Activated CD4-positive, alpha-beta memory T cell treated with anti-CD3 and anti-CD28 coated beads for 36 hours (primary cell): ENCODE results near the gene MVD. TPM values are rescaled to one million over a fixed set of nuclear protein-coding genes. Genes with fewer than 3 reads are reported as not detected.
A peak's percentile ranks its signal among the peaks of the same experiment; 100 is the strongest.
"Not testable (repeated sequence)": the region's sequence is repeated elsewhere in the genome, so short reads cannot be mapped to it uniquely, and the experiment has no call there.

Experiments
- CTCF ChIA-PET: fragments of 350-600 bp; sonication (Branson Sonifier 250); formaldehyde crosslinking; loops from one replicate; lab custom pipeline; 2021; ENCODE audit warnings: antibody characterized with exemption, inconsistent platforms; lab: Charles Lee
- POLR2A ChIA-PET: fragments of 350-600 bp; sonication (Branson Sonifier 250); formaldehyde crosslinking; loops from one replicate; lab custom pipeline; 2021; ENCODE audit warnings: antibody characterized with exemption; lab: Charles Lee
- DNase-seq: peaks from one replicate; pipeline ENCODE4 v3.0.0-alpha.2; 2020
- H3K27ac Mint-ChIP-seq: one replicate; pipeline ENCODE4 v1.8.0; 2021; ENCODE audit warnings: mixed read lengths
- H3K27me3 Mint-ChIP-seq: one replicate; pipeline ENCODE4 v1.8.0; 2021; ENCODE audit warnings: mixed read lengths
- H3K36me3 Mint-ChIP-seq: one replicate; pipeline ENCODE4 v1.8.0; 2021; ENCODE audit warnings: mixed read lengths
- H3K4me1 Mint-ChIP-seq: one replicate; pipeline ENCODE4 v1.8.0; 2021; ENCODE audit warnings: low read depth, mixed read lengths
- H3K4me3 Mint-ChIP-seq: one replicate; pipeline ENCODE4 v1.8.0; 2021; ENCODE audit warnings: mild to moderate bottlenecking, mixed read lengths
- H3K9me3 Mint-ChIP-seq: one replicate; pipeline ENCODE4 v1.8.0; 2021; ENCODE audit warnings: mixed read lengths
- intact Hi-C: fragments of 100-400 bp; cut with micrococcal nuclease; formaldehyde crosslinking; loops from one replicate; pipeline ENCODE4 v1.15.1; 2023
- total RNA-seq, 2 experiments: library from RNA; stranded (reverse); gene quantifications; one replicate each; pipeline ENCODE4 v1.2.3, GENCODE V29; 2021

The MVD gene
- total RNA-seq, 2 experiments from 2014 or later, result 111 to 113 TPM

DNA sequence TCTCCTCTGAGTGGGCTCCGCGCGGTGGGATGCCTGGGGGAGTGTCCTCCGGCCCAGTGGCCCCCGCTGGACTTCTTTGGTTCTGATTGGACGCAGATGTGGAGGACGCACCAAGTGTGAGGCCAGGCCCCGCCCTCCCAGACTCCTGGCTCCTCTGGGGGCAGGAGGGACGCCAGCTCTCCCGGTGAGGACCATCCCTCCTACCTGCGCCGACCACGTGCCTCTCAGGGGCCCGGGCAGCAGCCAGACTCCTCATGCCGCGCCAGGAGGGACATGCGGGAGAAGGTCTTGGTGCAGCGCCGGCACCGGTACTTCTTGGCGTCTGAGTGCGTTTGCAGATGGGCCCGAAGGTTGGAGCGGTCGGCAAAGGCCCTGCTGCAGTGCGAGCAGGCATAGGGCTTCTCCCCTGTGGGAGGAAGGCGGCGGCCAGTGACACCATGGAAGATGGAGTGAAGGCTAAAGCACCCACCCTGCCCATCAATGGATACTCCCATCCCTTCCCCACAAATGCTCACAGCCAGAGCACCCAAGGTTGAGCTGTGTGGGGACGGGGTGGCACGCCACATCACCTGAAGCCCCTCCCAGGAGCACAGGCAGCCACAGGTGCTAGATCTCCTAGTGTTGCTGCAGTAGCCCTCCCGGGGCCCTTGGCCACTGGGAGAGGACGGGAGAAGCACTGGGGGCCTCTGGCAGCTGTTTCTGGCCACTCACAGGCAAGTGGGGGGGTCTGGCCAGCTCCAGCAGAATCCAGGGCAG is 15.5 kb upstream of the MVD start:
- intact Hi-C loops, result no loop called here
- CTCF ChIA-PET, result interaction anchor here (1.0 kb wide), 1 partner anchor 13 kb away, joined by 3 read pairs; no protein-coding TSS in a partner anchor
- Mint-ChIP-seq H3K4me1 (peaks cover 23% of the 10 kb centered on the region), H3K4me3 (no peak overlapping the region), H3K27me3 (no peaks in the 10 kb centered on the region), H3K9me3 (no peaks in the 10 kb centered on the region), H3K36me3 (peaks cover 7% of the 10 kb centered on the region), H3K27ac (no peak overlapping the region)
- POLR2A ChIA-PET, result no interaction called here
- no peak for DNase-seq

DNA sequence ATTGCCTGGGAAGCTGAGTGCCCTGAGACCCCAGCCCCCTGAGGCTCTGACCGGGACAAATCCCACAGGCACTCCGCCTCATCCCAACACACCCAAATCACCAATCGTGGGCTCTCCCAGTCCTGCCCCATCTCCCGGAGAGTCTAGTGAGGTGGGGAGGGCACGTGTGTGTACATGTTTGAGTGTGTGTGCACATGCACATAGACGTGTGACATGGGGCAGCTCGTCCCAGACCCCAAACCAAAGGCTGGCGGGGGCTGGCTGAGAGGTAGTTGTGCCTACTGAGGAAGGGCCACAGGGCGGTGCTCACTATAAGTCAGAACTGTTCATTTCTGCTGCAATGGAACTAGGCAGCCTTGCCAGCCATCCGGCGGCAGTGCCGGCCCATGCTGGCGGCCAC is 14.8 kb upstream of the MVD start:
- no peaks in the 10 kb centered on the region for H3K27me3 Mint-ChIP-seq
- H3K36me3 Mint-ChIP-seq, result peaks cover 7% of the 10 kb centered on the region
- H3K27ac Mint-ChIP-seq, result no peak overlapping the region
- ChIA-PET POLR2A (no interaction called here), CTCF (interaction anchor here (1.0 kb wide), 1 partner anchor 14 kb away, joined by 3 read pairs; no protein-coding TSS in a partner anchor)
- peaks cover 21% of the 10 kb centered on the region for H3K4me1 Mint-ChIP-seq
- H3K4me3 Mint-ChIP-seq, result no peak overlapping the region
- no peak for DNase-seq
- no peaks in the 10 kb centered on the region for H3K9me3 Mint-ChIP-seq
- intact Hi-C loops, result no loop called here

DNA sequence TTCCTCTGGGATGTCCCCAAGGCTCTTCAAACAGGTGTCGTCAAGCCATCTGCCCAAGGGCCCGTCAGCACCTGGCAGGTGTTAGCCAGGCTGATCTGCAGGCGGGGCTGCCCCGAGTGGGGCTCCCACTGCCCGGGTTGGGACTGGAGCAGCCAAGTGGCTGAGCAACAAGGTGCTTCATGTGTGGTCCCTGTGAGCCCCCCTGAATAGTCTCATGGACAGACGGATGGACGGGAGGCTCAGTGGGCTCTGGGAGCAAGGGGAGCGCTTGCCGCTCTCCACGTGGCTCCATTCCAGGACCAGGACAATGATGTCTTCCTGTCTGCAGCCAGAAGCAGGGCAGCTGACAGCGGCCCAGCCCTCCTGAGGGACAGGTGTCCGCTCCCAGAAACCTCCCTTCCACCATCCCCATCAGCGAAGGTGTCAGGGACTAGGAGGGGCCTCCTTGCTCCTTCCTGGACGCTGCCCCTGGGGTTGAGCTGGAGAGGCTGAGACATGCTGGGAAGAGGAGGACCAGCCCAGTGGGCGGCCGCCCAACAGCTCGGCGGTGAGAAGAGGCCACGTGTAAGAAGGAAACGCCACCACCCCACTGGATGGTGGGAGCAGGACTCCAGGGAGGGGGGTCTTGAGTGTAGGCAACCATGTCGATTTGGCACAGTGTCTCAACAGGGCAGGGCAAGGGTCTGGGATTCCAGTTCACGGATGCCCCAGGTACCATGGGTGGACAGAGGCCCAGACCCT is 13.8 kb upstream of the MVD start:
- H3K4me1 Mint-ChIP-seq, result peaks cover 12% of the 10 kb centered on the region
- intact Hi-C loops, result no loop called here
- no peak for DNase-seq
- ChIA-PET CTCF (interaction anchor here (1.0 kb wide), 1 partner anchor 15 kb away, joined by 3 read pairs; no protein-coding TSS in a partner anchor), POLR2A (no interaction called here)
- peaks cover 5% of the 10 kb centered on the region for H3K36me3 Mint-ChIP-seq
- no peak overlapping the region for H3K4me3 Mint-ChIP-seq
- no peaks in the 10 kb centered on the region for H3K27me3 Mint-ChIP-seq
- no peaks in the 10 kb centered on the region for H3K9me3 Mint-ChIP-seq
- no peak overlapping the region for H3K27ac Mint-ChIP-seq

DNA sequence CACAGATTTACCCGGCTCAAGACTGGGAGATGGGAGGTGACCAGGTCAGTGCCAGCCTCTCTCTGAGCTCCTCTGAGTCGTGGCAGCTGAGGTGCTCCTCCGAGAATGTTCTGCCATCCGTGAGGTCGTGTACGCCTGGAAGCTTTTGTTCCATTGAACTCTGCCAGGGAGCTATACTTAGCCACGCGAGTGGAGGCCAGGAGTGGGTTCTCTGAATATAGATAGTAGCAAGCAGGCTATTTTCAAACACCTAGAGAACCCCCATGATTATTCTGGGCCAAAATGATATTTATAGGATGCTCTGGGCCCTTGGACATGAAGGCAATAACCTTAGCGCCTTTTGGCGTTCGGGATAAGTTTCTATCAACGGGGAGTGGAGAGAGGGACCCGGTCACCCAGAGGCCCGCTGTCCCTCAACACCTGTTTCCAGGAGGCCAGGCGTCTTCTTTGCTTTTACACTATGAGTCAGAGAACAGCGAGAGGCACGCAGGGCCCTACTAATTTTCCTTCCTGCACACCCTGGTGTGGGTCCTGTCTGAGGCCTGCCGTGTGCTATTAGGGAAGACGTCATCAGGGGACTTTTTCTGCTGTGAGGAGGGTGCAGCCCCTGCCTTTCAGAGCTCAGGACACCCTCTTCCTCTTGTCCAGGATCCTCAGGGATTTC is 11.0 kb upstream of the MVD start:
- peaks cover 3% of the 10 kb centered on the region for H3K36me3 Mint-ChIP-seq
- no peaks in the 10 kb centered on the region for H3K4me1 Mint-ChIP-seq
- no peak overlapping the region for H3K27ac Mint-ChIP-seq
- ChIA-PET CTCF (no interaction called here), POLR2A (no interaction called here)
- H3K27me3 Mint-ChIP-seq, result no peaks in the 10 kb centered on the region
- no peak overlapping the region for H3K4me3 Mint-ChIP-seq
- intact Hi-C loops, result no loop called here
- no peak for DNase-seq
- no peaks in the 10 kb centered on the region for H3K9me3 Mint-ChIP-seq

DNA sequence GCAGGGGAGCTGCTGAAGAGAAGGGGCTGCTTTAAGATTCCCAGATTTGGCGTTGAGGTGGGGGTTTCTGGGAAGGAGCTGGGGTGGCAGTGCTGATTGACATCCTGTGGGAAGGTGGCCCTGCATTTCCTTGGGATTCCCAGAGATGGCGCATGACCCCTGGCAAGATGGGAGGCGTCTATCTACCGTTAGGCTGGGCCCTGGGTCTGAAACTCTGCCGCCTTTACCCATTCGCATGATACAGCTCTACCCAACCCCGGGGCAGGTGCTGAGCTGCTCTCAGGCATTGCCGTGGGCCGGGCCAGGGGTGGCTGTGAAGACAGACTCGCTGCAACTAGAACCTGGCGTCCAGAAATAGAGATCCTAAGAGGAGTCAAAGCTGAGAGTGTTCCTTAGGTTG is 9.9 kb upstream of the MVD start:
- H3K27me3 Mint-ChIP-seq, result no peaks in the 10 kb centered on the region
- peaks cover 5% of the 10 kb centered on the region for H3K36me3 Mint-ChIP-seq
- no peak overlapping the region for H3K27ac Mint-ChIP-seq
- H3K4me1 Mint-ChIP-seq, result no peaks in the 10 kb centered on the region
- no peak for DNase-seq
- intact Hi-C loops, result no loop called here
- ChIA-PET POLR2A (no interaction called here), CTCF (interaction anchor here (0.7 to 1.4 kb wide), 3 partner anchors 7 to 65 kb away, joined by 3 read pairs; no protein-coding TSS in a partner anchor)
- no peak overlapping the region for H3K4me3 Mint-ChIP-seq
- H3K9me3 Mint-ChIP-seq, result no peaks in the 10 kb centered on the region

DNA sequence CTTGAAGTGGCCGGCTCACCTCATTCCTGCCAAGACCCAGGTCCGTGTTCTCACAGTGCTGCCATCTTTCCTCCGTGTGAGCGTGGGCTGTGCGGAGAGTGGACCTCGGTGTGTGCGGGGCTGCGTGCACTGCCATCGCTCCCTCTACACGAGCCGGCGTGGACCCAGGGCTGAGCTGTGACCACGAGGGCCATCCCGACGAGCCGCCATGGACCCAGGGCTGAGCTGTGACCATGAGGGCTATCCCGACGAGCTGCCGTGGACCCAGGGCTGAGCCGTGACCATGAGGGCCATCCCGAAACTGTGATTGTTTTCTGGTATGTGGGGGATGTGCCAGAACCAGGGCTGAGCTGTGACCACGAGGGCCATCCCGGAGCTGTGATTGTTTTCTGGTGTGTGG is 8.9 kb upstream of the MVD start:
- Mint-ChIP-seq H3K27ac (no peak overlapping the region), H3K9me3 (no peaks in the 10 kb centered on the region), H3K27me3 (no peaks in the 10 kb centered on the region), H3K4me3 (no peak overlapping the region), H3K4me1 (no peaks in the 10 kb centered on the region), H3K36me3 (peaks cover 6% of the 10 kb centered on the region)
- no peak for DNase-seq
- intact Hi-C loops, result no loop called here
- CTCF ChIA-PET, result interaction anchor here (0.9 to 1.4 kb wide), 2 partner anchors 8 to 66 kb away, joined by 3 read pairs; no protein-coding TSS in a partner anchor
- POLR2A ChIA-PET, result no interaction called here

DNA sequence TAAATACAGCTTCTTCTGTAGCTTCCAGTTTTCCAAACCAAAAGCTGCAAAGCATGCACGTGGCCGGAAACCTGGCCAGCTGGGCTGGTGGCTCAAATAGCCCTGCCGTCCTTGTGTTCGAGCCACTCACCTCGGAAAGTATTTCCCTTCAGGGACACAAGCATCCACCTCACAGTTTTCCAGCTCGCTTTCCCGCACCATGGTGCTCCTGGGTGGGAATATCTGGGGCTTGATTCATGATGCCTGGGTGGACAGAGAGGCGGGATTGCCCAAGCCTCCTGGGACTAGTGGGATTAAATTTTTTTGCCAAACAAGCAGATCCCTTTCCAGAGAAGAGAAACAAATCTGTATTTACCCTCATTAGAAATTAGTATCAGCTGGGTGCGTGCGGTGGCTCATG is 7.1 kb upstream of the MVD start:
- Mint-ChIP-seq H3K4me1 (peaks cover 2% of the 10 kb centered on the region), H3K27me3 (no peaks in the 10 kb centered on the region), H3K27ac (no peak overlapping the region), H3K36me3 (peaks cover 6% of the 10 kb centered on the region), H3K9me3 (no peaks in the 10 kb centered on the region), H3K4me3 (no peak overlapping the region)
- POLR2A ChIA-PET, result interaction anchor here (0.7 kb wide), 1 partner anchor 355 kb away, joined by 3 read pairs; no protein-coding TSS in a partner anchor
- CTCF ChIA-PET, result interaction anchor here (1.2 kb wide), 1 partner anchor 11 kb away, joined by 4 read pairs; no protein-coding TSS in a partner anchor
- intact Hi-C loops, result no loop called here
- no peak for DNase-seq

DNA sequence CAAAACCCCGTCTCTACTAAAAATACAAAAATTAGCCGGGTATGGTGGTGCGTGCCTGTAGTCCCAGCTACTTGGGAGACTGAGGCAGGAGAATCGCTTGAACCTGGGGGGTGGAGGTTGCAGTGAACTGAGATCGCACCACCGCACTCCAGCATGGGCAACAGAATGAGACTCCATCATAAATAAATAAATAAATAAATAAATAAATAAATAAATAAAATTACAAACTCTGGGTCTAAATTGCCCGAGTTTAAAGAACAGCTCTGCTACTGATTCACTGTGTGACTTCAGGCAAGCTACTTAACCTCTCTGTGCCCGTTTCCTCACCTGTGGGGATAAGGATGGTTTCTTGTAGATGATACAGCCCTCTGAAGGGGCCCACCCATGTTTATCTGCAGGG is 6.6 kb upstream of the MVD start:
- H3K4me3 Mint-ChIP-seq, H3K36me3 Mint-ChIP-seq, intact Hi-C loops, H3K4me1 Mint-ChIP-seq, H3K27me3 Mint-ChIP-seq, POLR2A ChIA-PET, H3K9me3 Mint-ChIP-seq, DNase-seq, H3K27ac Mint-ChIP-seq: not testable (repeated sequence)
- CTCF ChIA-PET, result interaction anchor here (1.2 kb wide), 1 partner anchor 11 kb away, joined by 4 read pairs; no protein-coding TSS in a partner anchor

DNA sequence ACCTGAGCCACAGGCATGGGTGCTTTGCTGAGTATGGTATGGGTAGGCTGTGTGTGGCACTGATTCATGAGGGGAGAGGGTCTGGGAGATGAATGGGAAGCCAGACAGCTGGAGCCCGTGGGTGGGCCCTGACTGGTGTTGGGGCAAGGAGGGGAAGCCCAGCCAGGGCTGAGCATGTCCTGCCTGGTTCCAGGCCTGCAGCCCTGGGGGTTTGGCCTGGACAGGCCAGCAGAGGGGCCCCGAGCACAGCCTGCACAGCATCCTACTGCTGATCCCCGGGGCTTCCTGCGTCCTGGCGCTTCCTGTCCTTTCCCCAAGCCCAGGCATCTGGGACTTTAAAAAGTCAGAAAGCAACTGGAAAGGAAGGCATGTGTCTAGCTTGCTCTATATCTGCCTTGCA is 4.6 kb upstream of the MVD start:
- DNase-seq, result no peak
- peaks cover 6% of the 10 kb centered on the region for H3K4me1 Mint-ChIP-seq
- intact Hi-C loops, result no loop called here
- no peaks in the 10 kb centered on the region for H3K9me3 Mint-ChIP-seq
- ChIA-PET POLR2A (no interaction called here), CTCF (no interaction called here)
- peaks cover 4% of the 10 kb centered on the region for H3K36me3 Mint-ChIP-seq
- no peak overlapping the region for H3K27ac Mint-ChIP-seq
- no peak overlapping the region for H3K4me3 Mint-ChIP-seq
- H3K27me3 Mint-ChIP-seq, result no peaks in the 10 kb centered on the region

DNA sequence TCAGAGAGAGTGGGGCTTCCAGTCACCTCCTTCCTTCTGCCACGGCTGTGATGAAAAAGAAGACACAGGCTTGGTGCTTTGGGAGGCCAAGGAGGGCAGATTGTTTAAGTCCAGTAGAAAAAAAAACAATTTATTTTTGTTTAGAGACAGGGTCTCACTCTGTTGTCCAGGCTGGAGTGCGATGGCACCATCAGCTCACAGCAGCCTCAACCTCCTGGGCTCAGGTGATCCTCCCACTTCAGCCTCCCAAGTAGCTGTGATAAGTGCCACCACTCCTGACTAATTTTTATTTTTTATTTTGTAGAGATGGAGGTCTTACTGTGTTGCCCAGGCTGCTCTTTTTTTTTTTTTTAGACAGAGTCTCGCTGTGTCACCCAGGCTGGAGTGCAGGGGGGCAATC is 2.7 kb upstream of the MVD start:
- no peak for DNase-seq
- H3K9me3 Mint-ChIP-seq, result no peaks in the 10 kb centered on the region
- H3K36me3 Mint-ChIP-seq, result peaks cover 4% of the 10 kb centered on the region
- no peaks in the 10 kb centered on the region for H3K27me3 Mint-ChIP-seq
- H3K27ac Mint-ChIP-seq, result no peak overlapping the region
- no peak overlapping the region for H3K4me3 Mint-ChIP-seq
- CTCF ChIA-PET, result interaction anchor here (1.0 to 1.4 kb wide), 4 partner anchors 16 to 32 kb away, joined by 3 to 4 read pairs (median 4); partner anchors contain the start of gene SNAI3
- intact Hi-C loops, result no loop called here
- H3K4me1 Mint-ChIP-seq, result peaks cover 17% of the 10 kb centered on the region
- POLR2A ChIA-PET, result interaction anchor here (1.3 kb wide), 1 partner anchor 21 kb away, joined by 4 read pairs; the partner anchor contains the start of gene SNAI3

DNA sequence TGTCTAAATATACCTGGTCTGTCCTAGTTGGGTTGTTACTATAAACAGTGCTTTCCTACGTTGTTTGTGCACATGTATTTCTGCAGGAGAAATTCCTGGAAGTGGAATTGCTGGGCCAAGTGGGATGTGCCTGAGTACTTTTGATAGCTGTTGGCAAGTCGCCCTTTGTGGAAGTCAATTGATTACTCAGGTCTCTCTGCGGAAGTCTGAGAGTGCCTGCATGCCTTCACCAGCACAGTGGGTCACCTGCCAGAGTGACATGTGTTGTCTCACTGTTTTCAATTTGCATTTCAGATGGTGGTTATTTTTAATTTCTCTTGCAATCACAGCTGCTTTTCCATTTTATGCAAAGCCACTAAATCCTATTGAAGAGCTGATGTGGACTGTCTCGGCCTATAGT is 2.3 kb upstream of the MVD start:
- peak overlapping the region; percentile 47 for H3K4me3 Mint-ChIP-seq
- intact Hi-C loops, result no loop called here
- peaks cover 4% of the 10 kb centered on the region for H3K36me3 Mint-ChIP-seq
- no peaks in the 10 kb centered on the region for H3K9me3 Mint-ChIP-seq
- no peaks in the 10 kb centered on the region for H3K27me3 Mint-ChIP-seq
- H3K27ac Mint-ChIP-seq, result no peak overlapping the region
- H3K4me1 Mint-ChIP-seq, result peaks cover 17% of the 10 kb centered on the region
- no peak for DNase-seq
- POLR2A ChIA-PET, result interaction anchor here (1.3 kb wide), 1 partner anchor 22 kb away, joined by 4 read pairs; the partner anchor contains the start of gene SNAI3
- CTCF ChIA-PET, result interaction anchor here (1.0 to 1.4 kb wide), 4 partner anchors 16 to 32 kb away, joined by 3 to 4 read pairs (median 4); partner anchors contain the start of gene SNAI3
